Hematopoietic multipotent progenitor cell treated with erythropoietin and hydrocortisone succinate and interleukin-3 and kit ligand, for 17 days (in vitro differentiated cells): ENCODE data around the gene AK8.
A peak's percentile ranks its signal among the peaks of the same experiment; 100 is the strongest.
"Not testable (repeated sequence)": the region's sequence is repeated elsewhere in the genome, so short reads cannot be mapped to it uniquely, and the experiment has no call there.

Experiments used
- DNase-seq: peaks from one replicate; pipeline ENCODE4 v3.0.0-alpha.2; 2015; ENCODE audit warnings: low spot score

The AK8 gene

GRCh38 chr9:132711846-132712245, 166.2 kb downstream of the AK8 start:
- DNase-seq: no peak

DNA sequence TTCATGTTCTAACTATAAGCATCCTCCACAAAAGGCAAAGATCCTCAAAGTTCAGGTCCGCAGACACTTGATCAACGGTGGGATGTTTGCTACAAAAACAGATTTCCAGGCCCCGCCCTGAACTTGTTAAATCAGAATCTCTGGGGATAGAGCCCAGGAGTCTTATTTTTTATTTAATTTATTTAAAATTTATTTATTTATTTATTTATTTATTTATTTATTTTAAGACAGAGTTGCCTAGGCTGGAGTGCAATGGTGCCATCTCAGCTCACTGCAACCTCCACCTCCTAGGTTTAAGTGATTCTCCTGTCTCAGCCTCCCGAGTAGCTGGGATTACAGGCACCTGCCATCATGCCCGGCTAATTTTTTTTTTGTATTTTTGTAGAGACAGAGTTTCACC, 166.9 kb downstream of the AK8 start:
- DNase-seq: not testable (repeated sequence)

- DNase-seq: no peak
Observed at GRCh38 chr9:132710333-132710732, 167.8 kb downstream of the AK8 start.

DNA sequence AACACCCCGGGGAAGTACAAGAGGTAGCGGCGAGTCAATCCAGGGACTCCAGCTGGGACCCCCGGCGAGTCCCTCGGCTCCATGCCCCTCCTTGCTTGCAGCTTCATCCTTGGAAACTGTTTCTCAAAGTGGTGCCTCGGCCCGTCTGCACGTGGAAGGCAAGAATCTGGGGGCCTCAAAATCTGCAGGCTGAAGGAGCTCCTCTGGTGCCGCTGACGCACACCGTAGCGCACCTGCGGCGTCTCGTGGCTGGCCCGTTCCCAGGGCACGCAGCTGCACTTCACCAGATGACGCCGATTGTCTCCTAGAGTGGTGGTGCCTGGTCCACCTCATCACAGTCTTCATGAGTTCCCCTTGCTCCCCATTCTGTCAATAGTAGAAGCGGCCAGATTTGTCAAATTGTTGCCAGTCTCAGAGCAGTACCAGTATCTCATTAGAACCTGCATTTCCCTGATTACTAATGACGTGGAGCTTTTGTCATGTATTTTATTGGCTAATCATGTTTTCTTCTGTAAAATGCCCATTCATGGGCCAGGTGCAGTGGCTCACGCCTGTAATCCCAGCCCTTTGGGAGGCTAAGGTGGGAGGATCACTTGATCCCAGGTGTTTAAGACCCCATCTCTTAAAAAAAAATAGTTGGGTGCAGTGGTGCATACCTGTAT, 169.2 kb downstream of the AK8 start:
- DNase-seq: no peak

- no peak for DNase-seq
Observed at GRCh38 chr9:132708239-132708638, 169.8 kb downstream of the AK8 start.

DNA sequence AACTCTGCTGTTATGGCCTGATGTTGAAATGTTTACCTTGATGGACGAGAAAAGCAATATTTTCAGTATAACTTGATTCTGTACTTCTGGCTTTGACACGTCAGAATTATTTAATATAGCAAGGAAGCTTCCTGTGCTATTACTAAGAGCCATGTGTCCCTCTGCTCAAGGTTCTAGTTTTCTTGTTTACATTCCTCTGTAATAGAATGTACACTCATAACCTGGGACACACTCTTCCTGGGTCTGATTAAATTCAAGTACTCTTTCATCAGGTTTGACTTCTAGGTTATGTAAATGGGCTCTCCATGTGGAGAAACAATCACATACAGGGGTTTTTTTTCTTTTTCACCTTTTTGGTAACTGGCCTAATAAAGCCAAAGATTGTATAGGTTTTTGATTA, 174.7 kb downstream of the AK8 start:
- no peak for DNase-seq

GRCh38 chr9:132702254-132702653, 175.8 kb downstream of the AK8 start:
- no peak for DNase-seq

- no peak for DNase-seq
Observed at GRCh38 chr9:132699956-132700355, 178.1 kb downstream of the AK8 start.

GRCh38 chr9:132698989-132699388, 179.1 kb downstream of the AK8 start:
- DNase-seq: no peak

- DNase-seq: no peak
Observed at GRCh38 chr9:132697230-132697629, 180.9 kb downstream of the AK8 start.

DNA sequence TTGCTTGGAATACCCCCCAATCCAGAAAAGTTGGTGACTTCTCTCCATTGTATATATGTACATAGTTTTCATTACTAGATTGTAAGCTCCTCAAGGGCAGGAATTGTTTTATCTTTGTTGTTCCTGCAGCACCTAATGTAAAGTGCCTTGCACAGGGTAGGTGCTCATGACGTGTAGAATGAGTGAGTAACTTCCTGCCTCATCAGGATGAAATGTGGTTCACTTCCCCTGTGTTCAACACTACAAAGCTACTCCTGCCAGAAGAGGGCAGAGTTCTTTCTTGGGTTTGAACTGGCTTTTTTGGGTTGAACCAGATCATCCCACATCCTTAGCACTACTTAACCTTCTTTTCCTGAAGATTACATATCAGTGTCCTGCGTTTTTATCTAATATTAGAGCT, 183.9 kb downstream of the AK8 start:
- DNase-seq: peak; percentile 17

DNA sequence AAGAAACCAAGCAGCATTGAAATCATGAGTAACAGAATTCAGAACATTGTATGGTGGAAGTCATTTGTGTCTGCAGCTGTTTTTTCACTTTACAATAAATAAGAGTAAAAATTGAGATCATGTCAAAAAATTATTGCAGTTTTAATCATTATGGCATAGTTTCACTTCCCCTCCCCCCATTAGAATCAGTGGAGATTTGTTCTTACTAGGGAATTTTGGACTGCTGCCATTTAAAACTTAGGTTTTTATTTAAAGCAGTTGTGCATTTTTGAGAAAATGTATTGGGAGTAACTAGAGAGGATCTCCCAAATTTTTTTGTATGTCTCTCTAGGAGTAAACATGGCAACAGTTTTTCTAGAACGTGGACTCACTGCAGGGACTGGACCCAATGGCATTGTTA, 187.4 kb downstream of the AK8 start:
- DNase-seq: no peak

DNA sequence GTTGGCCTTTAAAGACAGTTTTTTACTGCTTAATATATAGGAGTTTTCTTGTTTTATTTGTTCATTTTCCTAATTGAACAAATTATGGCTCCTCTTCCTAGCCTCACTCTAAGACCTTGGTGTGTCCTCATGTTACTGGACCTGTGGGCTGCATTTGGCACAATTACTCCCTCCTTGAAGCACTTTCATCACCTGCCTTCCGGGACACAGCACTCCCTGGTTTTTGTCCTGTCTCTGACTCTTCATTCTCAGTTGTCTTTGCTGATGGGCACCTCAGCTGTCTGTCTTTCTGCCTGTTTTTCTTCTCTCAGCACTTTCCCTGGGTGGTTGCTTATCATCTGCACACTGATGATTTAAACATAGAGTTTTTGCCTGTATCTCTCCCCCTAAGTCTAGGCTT, 194.2 kb downstream of the AK8 start:
- no peak for DNase-seq

DNA sequence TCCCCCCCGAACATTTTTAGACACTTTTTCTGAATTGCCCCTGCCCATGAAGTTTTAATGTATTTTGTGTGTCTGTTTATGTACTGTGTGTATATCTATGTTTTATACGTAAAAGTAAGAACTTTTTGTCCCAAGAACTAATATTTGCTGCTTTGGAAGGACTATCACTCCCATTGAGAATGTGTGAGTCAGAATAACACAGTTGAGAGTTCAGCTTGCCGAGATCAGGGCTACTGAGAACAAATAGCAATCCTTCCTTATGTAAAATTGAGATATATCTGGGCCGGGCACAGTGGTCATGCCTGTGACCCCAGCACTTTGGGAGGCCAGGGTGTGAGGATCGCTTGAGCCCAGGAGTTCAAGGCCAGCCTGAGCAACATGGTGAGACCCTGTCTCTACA, 196.5 kb downstream of the AK8 start:
- no peak for DNase-seq

- no peak for DNase-seq
Observed at GRCh38 chr9:132679946-132680625, 198.0 kb downstream of the AK8 start.

- DNase-seq: no peak
Observed at GRCh38 chr9:132677976-132678375, 200.1 kb downstream of the AK8 start.
